T-helper 9 cell (primary cell): Measurements from ENCODE around the gene EEF1AKMT2.
A peak's percentile ranks its signal among the peaks of the same experiment; 100 is the strongest.
"Not testable (repeated sequence)": the region's sequence is repeated elsewhere in the genome, so short reads cannot be mapped to it uniquely, and the experiment has no call there.

ENCODE experiments used
- DNase-seq: peaks from one replicate; pipeline ENCODE4 v3.0.0-alpha.2; 2020

Gene EEF1AKMT2

DNA sequence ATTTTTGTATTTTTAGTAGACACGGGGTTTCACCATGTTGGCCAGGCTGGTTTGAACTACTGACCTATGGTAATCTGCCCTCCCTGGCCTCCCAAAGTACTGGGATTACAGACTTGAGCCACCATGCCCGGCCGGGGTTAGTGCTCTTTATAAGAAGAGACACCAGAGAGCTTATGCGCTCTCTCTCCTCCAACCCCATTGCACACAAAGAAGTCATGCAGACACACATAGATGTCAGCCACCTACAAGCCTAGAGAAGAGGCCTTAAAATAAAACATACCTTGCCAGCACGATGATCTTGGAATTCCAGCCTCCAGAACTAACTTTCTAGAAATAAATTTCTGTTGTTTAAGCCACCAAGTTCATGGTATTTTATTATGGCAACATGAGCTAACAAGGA, 37.5 kb downstream of the EEF1AKMT2 start:
- no peak for DNase-seq

- no peak for DNase-seq
Observed at GRCh38 chr10:124748953-124749645, 42.6 kb downstream of the EEF1AKMT2 start.

GRCh38 chr10:124748166-124748565, 43.5 kb downstream of the EEF1AKMT2 start:
- DNase-seq = no peak

- no peak for DNase-seq
Observed at GRCh38 chr10:124747745-124748144, 43.9 kb downstream of the EEF1AKMT2 start.

DNA sequence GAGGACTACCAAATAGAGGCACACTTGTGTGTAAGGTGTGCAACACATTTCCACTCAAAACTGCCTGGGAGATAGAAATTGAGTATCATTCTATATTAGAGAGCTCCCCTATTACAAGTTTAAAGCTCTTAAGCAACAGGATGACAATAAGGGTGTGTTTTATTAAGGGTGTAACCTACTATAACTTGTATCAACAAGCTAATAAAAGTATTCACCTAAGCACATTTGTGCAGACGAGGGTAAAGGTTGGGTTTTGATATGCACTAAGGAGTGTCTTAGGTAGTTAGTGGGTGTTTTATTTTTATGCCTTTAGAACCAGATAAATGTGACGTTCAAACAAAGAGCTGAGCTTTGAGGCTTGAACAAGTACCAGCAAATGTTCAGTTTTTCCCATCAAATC, 44.7 kb downstream of the EEF1AKMT2 start:
- no peak for DNase-seq

DNA sequence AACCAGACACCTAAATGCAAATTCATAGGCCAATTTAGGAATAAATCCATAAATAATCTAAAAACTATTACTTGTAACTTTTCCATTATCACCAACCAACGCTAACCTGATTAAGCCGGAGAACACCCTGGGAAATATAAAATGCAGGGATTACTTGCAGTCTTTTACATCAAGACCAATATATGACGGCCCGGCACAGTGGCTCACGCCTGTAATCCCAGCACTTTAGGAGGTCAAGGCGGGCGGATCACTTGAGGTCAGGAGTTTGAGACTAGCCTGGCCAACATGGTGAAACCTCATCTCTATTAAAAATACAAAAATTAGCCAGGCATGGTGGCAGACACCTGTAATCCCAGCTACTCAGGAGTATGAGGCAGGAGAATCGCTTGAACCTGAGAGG, 45.2 kb downstream of the EEF1AKMT2 start:
- not testable (repeated sequence) for DNase-seq

GRCh38 chr10:124745673-124746072, 46.0 kb downstream of the EEF1AKMT2 start:
- no peak for DNase-seq

GRCh38 chr10:124745252-124745651, 46.4 kb downstream of the EEF1AKMT2 start:
- DNase-seq = no peak

GRCh38 chr10:124744102-124745050, 47.3 kb downstream of the EEF1AKMT2 start, which contains the start of gene FAM53B:
Gene FAM53B (minus strand): TSS chr10:124744378. CDS start chr10:124706713, 37,665 bp downstream.
- DNase-seq = peak; percentile 73

- no peak for DNase-seq
Observed at GRCh38 chr10:124743191-124744101, 48.2 kb downstream of the EEF1AKMT2 start.

GRCh38 chr10:124742413-124743190, 49.1 kb downstream of the EEF1AKMT2 start:
- DNase-seq = no peak

- no peak for DNase-seq
Observed at GRCh38 chr10:124741922-124742412, 49.7 kb downstream of the EEF1AKMT2 start.

GRCh38 chr10:124741281-124741921, 50.3 kb downstream of the EEF1AKMT2 start:
- DNase-seq = peak; percentile 73

DNA sequence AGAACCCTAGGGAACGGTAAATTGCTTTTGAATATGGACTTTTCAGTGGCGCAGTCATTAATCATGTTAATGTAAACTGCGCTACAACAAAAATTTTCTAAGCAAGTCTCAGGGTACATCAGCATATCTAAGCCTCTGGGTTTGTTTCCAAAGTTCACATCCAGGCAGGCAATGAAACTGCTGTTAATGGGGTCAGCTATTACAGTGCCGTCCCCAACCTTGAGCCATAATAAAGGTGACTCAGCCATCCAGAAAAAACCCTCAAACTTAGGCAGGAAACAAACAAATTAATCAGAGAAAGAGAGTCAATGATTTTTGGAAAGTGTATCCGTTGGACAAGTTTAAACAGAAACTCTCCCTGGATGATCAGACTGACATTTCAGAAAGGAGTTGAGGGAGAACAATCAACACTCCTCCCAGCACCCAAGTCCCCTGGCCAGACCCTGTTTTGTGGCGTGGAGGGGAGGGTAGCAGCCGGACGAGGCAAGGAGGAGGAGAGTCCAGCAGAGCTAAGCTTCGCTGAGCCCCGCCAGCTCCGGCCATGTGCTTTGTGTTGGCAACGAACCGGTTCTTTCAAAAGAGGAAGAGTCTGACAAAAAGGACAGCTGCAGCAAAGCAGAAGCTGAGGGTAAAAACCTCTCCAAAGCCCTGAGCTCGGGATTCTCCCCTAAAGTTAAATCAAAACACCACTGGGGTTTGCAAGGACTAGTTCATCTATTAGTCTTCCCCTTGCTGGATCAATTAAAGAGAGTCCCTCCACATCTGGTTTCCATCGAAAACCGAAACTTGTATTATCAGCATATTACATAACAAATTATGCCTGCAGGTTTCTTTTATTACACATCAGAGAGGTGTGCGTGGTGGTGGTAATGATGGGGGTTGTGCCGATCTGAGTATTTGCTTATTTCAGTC, 51.1 kb downstream of the EEF1AKMT2 start:
- DNase-seq = no peak

- DNase-seq = no peak
Observed at GRCh38 chr10:124739986-124740368, 51.7 kb downstream of the EEF1AKMT2 start.

- DNase-seq = no peak
Observed at GRCh38 chr10:124739119-124739921, 52.4 kb downstream of the EEF1AKMT2 start.

DNA sequence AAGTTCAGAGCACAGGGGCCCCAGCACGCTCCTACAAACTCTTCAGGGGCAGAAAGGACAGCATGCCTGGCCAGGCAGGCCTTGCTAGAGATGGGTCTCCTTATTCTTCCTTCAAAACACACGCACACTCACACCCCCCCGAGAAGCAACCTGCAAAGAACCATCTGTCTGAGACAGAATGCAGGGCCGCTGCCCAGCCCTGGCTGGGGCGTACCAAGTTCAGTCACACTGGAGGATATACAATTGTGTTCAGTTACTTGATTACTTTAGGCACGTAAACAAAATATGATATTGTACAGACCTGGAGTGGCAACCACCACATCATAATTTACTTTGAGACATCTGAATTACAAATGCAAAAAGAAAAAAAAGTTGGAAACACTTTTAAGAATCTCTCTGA, 53.2 kb downstream of the EEF1AKMT2 start:
- no peak for DNase-seq

GRCh38 chr10:124737708-124738107, 54.0 kb downstream of the EEF1AKMT2 start:
- DNase-seq = no peak

- DNase-seq = no peak
Observed at GRCh38 chr10:124737221-124737620, 54.5 kb downstream of the EEF1AKMT2 start.
